GM12878 (cell line): ENCODE data around the gene CCNL2. TPM values are rescaled to one million over a fixed set of nuclear protein-coding genes. Genes with fewer than 3 reads are reported as not detected.
A peak's percentile ranks its signal among the peaks of the same experiment; 100 is the strongest.

Source experiments
- ATAC-seq: fragments of 200-7000 bp; cut with Tn5 transposase; 3 replicates; pipeline ENCODE4 v1.9.1; 2020; ENCODE audit warnings: mild to moderate bottlenecking, moderate library complexity
- BruUV-seq: library from RNA; stranded (reverse); fragments of 400-500 nt; replicated peaks from 2 replicates; lab custom pipeline; 2021; lab: Mats Ljungman, UMichigan
- CTCF ChIA-PET: fragments of 300-600 bp; sonication (Branson Sonifier 250); formaldehyde crosslinking; extraction: SDS; loops from one replicate; lab custom pipeline; 2021; ENCODE audit warnings: inconsistent platforms; lab: Yijun Ruan, JAX
- POLR2A ChIA-PET: fragments of 350-600 bp; formaldehyde crosslinking; extraction: SDS; loops from one replicate; lab custom pipeline; 2021; ENCODE audit warnings: inconsistent platforms; lab: Charles Lee
- RAD21 ChIA-PET: fragments of 300-600 bp; sonication (Branson Sonifier 250); formaldehyde crosslinking; loops from one replicate; lab custom pipeline; 2023; ENCODE audit warnings: antibody characterized with exemption; ENCODE audit not compliant: unreplicated experiment; lab: Charles Lee
- SMC1A ChIA-PET: fragments of 300-600 bp; sonication (Branson Sonifier 250); formaldehyde crosslinking; loops from one replicate; lab custom pipeline; 2023; ENCODE audit not compliant: unreplicated experiment, uncharacterized antibody; lab: Charles Lee
- DNase-seq: peaks from one replicate; pipeline ENCODE4 v3.0.0-alpha.2; 2011; ENCODE audit warnings: low read depth, low spot score
- FAIRE-seq: peaks from 3 replicates; lab custom pipeline; 2011; peaks lifted over from hg19 to GRCh38; lab: Jason Lieb, UNC
- H2AFZ ChIP-seq: 2 replicates; pipeline ENCODE4 v1.6.0; 2011; ENCODE audit warnings: low read depth, low read length, control low read depth; ENCODE audit not compliant: control insufficient read depth
- H3K27ac ChIP-seq: 2 replicates; pipeline ENCODE4 v1.5.1; 2011; ENCODE audit warnings: control low read depth; ENCODE audit not compliant: control insufficient read depth, insufficient read depth
- H3K27me3 ChIP-seq, 2 experiments: replicated peaks in 1 of 2; 2 replicates each; pipeline versions ENCODE4 v1.6.0 to v1.6.1; 2011; ENCODE audit warnings: low read length in 1 of 2; ENCODE audit not compliant: control insufficient read depth in 2 of 2, insufficient read depth in 2 of 2
- H3K36me3 ChIP-seq, 2 experiments: 2 replicates each; pipeline ENCODE4 v1.5.1; 2011; ENCODE audit warnings: low read length in 1 of 2; ENCODE audit not compliant: control insufficient read depth in 2 of 2, insufficient read depth in 2 of 2
- H3K4me1 ChIP-seq: 2 replicates; pipeline ENCODE4 v1.6.1; 2011; ENCODE audit warnings: mild to moderate bottlenecking, low read length, moderate library complexity, mixed read lengths; ENCODE audit not compliant: control insufficient read depth, insufficient read depth
- H3K4me2 ChIP-seq: 2 replicates; pipeline ENCODE4 v1.6.0; 2011; ENCODE audit warnings: control low read depth; ENCODE audit not compliant: control insufficient read depth, insufficient read depth
- H3K4me3 ChIP-seq: fragments of 200-600 bp; sonication (generic); 2 replicates; pipeline ENCODE4 v1.5.1; 2016
- H3K79me2 ChIP-seq: 2 replicates; pipeline ENCODE4 v1.6.0; 2011; ENCODE audit warnings: low read length; ENCODE audit not compliant: control insufficient read depth, insufficient read depth
- H3K9ac ChIP-seq: 2 replicates; pipeline ENCODE4 v1.8.0; 2011; ENCODE audit warnings: low read length, control low read depth, mixed read lengths; ENCODE audit not compliant: control insufficient read depth, insufficient read depth
- H3K9me3 ChIP-seq: replicated peaks from 3 replicates; pipeline ENCODE4 v1.5.1; 2011; ENCODE audit warnings: mild to moderate bottlenecking, low read length; ENCODE audit not compliant: control insufficient read depth, insufficient read depth
- H4K20me1 ChIP-seq: 2 replicates; pipeline ENCODE4 v1.6.0; 2011; ENCODE audit not compliant: control insufficient read depth, insufficient read depth
- BCL3 ChIP-seq: IDR thresholded peaks from 2 replicates; pipeline ENCODE4 v1.6.1; 2011; ENCODE audit warnings: borderline replicate concordance, low read depth, mild to moderate bottlenecking, moderate library complexity, low read length; ENCODE audit not compliant: insufficient read depth, poor library complexity, severe bottlenecking
- EGR1 ChIP-seq, 2 experiments: IDR thresholded peaks; 1 replicate in 1 of 2; 2 replicates in 1 of 2; pipeline ENCODE4 v1.6.1; 2011 to 2012; ENCODE audit warnings: low read depth in 2 of 2, low read length in 2 of 2, borderline replicate concordance in 1 of 2, mild to moderate bottlenecking in 1 of 2, moderate library complexity in 1 of 2
- HDAC6 ChIP-seq: fragments of 200-600 bp; sonication (generic); IDR thresholded peaks from one replicate; pipeline ENCODE4 v1.8.0; 2017; ENCODE audit warnings: antibody characterized with exemption; ENCODE audit not compliant: unreplicated experiment
- JUND ChIP-seq: IDR thresholded peaks from 2 replicates; pipeline ENCODE4 v1.6.1; 2012; ENCODE audit warnings: low read depth, mild to moderate bottlenecking, low read length, improper control_type of control experiment, moderate library complexity
- MAX ChIP-seq: IDR thresholded peaks from 2 replicates; pipeline ENCODE4 v1.6.1; 2012; ENCODE audit warnings: low read depth, low read length, improper control_type of control experiment
- MEF2A ChIP-seq: IDR thresholded peaks from 2 replicates; pipeline ENCODE4 v1.6.1; 2011; ENCODE audit warnings: low read depth, mild to moderate bottlenecking, low read length, moderate library complexity; ENCODE audit not compliant: insufficient read depth
- NBN ChIP-seq: fragments of 450-650 bp; IDR thresholded peaks from 2 replicates; pipeline ENCODE4 v1.6.1; 2016
- RAD21 ChIP-seq: IDR thresholded peaks from 2 replicates; pipeline ENCODE4 v1.6.1; 2011; ENCODE audit warnings: mild to moderate bottlenecking, low read depth, low read length, moderate library complexity; ENCODE audit not compliant: insufficient read depth
- RB1 ChIP-seq: fragments of 450-650 bp; formaldehyde crosslinking; IDR thresholded peaks from 2 replicates; pipeline ENCODE4 v1.6.1; 2017; ENCODE audit warnings: mild to moderate bottlenecking, borderline replicate concordance
- RUNX3 ChIP-seq: IDR thresholded peaks from 2 replicates; pipeline ENCODE4 v1.6.1; 2012; ENCODE audit warnings: low read length, inconsistent platforms
- SKIL ChIP-seq: fragments of 450-650 bp; IDR thresholded peaks from 2 replicates; pipeline ENCODE4 v1.6.1; 2017; ENCODE audit warnings: mild to moderate bottlenecking, low read depth, inconsistent platforms; ENCODE audit not compliant: poor library complexity, severe bottlenecking
- YY1 ChIP-seq: IDR thresholded peaks from 2 replicates; pipeline ENCODE4 v1.6.1; 2011; ENCODE audit warnings: low read depth, mild to moderate bottlenecking, low read length
- ZBTB33 ChIP-seq: fragments of 450-650 bp; IDR thresholded peaks from 2 replicates; pipeline ENCODE4 v1.6.1; 2017; ENCODE audit warnings: mild to moderate bottlenecking
- ZNF274 ChIP-seq: IDR thresholded peaks from one replicate; pipeline ENCODE4 v1.8.0; 2011; ENCODE audit not compliant: insufficient read length, insufficient read depth
- WGBS: methylation state at CpG from one replicate; pipeline ENCODE4 v1.1.6; 2016; ENCODE audit warnings: low lambda C conversion rate; ENCODE audit not compliant: insufficient replicate concordance, insufficient coverage; ENCODE audit errors: missing lambda C conversion rate; 5-methylcytosine and 5-hydroxymethylcytosine counted together
- in situ Hi-C: fragments of 300-500 bp; cut with MboI; formaldehyde crosslinking; loops from 9 replicates; pipeline ENCODE4 v1.14.3; 2018; ENCODE audit warnings: mixed read lengths
- intact Hi-C: fragments of 100-400 bp; cut with micrococcal nuclease; formaldehyde crosslinking; loops from one replicate; pipeline ENCODE4 v1.14.2; 2022; ENCODE audit not compliant: unreplicated experiment
- polyA plus RNA-seq, 11 experiments: library from polyadenylated mRNA; depleted of rRNA in 4 of 11; unstranded in 6 of 11; stranded (reverse) in 5 of 11; fragments of >200 nt; fragmentation: Nextera tagmentation in 4 of 11; fragmentation: Illumina TruSeq in 1 of 11; extraction: Ambion mirVana in 4 of 11; extraction: Trizol in 1 of 11; gene quantifications; 1 replicate in 1 of 11; 2 replicates in 10 of 11; pipeline versions ENCODE4 v1.2.1 to v1.2.3, GENCODE V29; 2011 to 2016; ENCODE audit warnings: inconsistent platforms in 2 of 11, missing spikeins in 2 of 11, low read depth in 1 of 11
- total RNA-seq, 4 experiments: library from RNA; depleted of rRNA in 3 of 4; stranded (reverse); fragments of >200 nt in 3 of 4; fragmentation: Illumina TruSeq in 1 of 4; extraction: Trizol in 1 of 4; gene quantifications; 2 replicates each; pipeline versions ENCODE4 v1.2.1 to v1.2.3, GENCODE V29; 2013 to 2021

Gene CCNL2
- total and polyA plus RNA-seq, 10 of the 15 experiments (the other 5 are each of a cell fraction or from before 2014, with no cell fraction given) = 2.1 to 143 (median 101) TPM

GRCh38 chr1:1423245-1423597, 24.1 kb upstream of the CCNL2 start (continued):
- TF ChIP-seq SKIL (no peak), RB1 (no peak), JUND (no peak)
- TF ChIP-seq, all 136 proteins: peak for 0

GRCh38 chr1:1422465-1423244, 23.5 kb upstream of the CCNL2 start:
- SMC1A ChIA-PET = no interaction called here
- POLR2A ChIA-PET = interaction anchor here (0.9 to 2.2 kb wide), 4 partner anchors 14 to 16 kb away, joined by 3 to 9 read pairs (median 4); no protein-coding TSS in a partner anchor
- WGBS = 51% methylated on average over 29 of the region's 29 CpGs
- H3K4me3 ChIP-seq = no peak overlapping the region
- in situ Hi-C loops = no loop called here
- FAIRE-seq (no peak), ATAC-seq (peak; percentile 54), DNase-seq (no peak)
- H3K9ac ChIP-seq = no peak overlapping the region
- H3K27ac ChIP-seq = no peak overlapping the region
- H3K27me3 ChIP-seq = no peaks in the 10 kb centered on the region
- intact Hi-C loops = no loop called here
- no peaks in the 10 kb centered on the region for H3K36me3 ChIP-seq
- H3K79me2 ChIP-seq = no peaks in the 10 kb centered on the region
- BruUV-seq = no TSS peak
- CTCF ChIA-PET = interaction anchor here (1.1 kb wide), 1 partner anchor 83 kb away, joined by 4 read pairs; no protein-coding TSS in a partner anchor
- no peaks in the 10 kb centered on the region for H4K20me1 ChIP-seq
- peaks cover 25% of the 10 kb centered on the region for H3K4me1 ChIP-seq
- RAD21 ChIA-PET = interaction anchor here (1.2 to 1.5 kb wide), 2 partner anchors 15 to 18 kb away, joined by 5 read pairs; no protein-coding TSS in a partner anchor
- H3K9me3 ChIP-seq = no peaks in the 10 kb centered on the region
- H3K4me2 ChIP-seq = 0 out of 2 replicates have a peak overlapping the region, but pooled peaks have one; percentile 15
- no peak overlapping the region for H2AFZ ChIP-seq
- no peak for TF ChIP-seq ZBTB33
- no peak for TF ChIP-seq NBN
- no peak for TF ChIP-seq BCL3
- TF ChIP-seq EGR1 (IDR thresholded peaks at IDR 0.05; ENCODE audit: borderline replicate concordance in 1 of 2, low read depth in 2 of 2, low read length in 2 of 2) = no peak
- TF ChIP-seq ZNF274 = no peak
- no peak for TF ChIP-seq RUNX3
- TF ChIP-seq RAD21 = no peak
- 0 out of 2 replicates have a peak, but pooled peaks have one; percentile 21 for TF ChIP-seq YY1
- TF ChIP-seq HDAC6 = no peak
- no peak for TF ChIP-seq MAX
- TF ChIP-seq MEF2A = no peak
